GM21737 (cell line): ENCODE measurements around the gene MPC2.
"Not testable (repeated sequence)": the region's sequence is repeated elsewhere in the genome, so short reads cannot be mapped to it uniquely, and the experiment has no call there.

Experiments
- ATAC-seq: cut with Tn5 transposase; IDR thresholded peaks from one replicate; pipeline ENCODE4 v1.9.1; 2021; ENCODE audit warnings: mild to moderate bottlenecking, moderate library complexity; ENCODE audit not compliant: unreplicated experiment

Gene MPC2

DNA sequence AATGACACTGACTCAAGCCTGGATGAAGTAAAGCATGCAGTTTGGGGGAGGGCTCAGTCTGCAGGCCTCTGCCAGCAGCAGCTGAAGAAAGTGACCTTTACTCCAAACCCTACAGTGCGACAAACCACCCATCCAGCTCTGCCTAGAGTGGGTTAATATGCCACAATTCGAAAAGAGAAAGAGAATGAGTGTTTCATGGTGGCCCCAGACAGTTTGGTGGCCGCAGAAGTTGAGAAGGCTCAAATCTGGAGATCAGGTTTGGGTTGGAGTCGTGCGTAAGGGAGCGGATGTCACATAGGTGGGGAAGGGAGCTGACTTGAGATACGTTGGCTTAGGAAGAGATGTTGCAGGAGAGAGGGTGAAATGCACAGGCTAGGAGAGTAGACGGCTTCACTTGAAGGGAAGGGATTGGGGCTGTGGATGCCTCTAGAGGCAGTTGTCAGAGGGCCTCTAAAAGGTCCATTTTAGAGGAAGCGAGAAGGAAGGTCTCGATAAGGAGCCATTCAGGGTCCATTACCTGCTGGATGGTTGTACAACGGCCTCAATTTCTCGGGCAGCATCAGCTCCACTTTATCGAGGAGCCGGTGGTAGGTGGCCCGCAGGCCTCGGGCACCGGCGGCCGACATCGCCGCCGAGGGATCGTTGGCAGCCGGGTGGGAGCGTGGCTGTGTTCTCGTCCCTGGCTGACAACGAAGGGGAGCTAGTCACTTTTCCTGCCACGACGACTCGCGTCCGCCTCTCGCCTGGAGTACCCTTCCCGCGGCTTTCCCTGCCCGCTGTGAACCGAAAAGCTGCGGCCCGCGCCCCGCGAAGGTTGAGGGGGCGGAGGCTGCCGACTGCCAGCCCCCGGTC, 1.4 kb downstream of the MPC2 start:
- ATAC-seq: peak; percentile 5

DNA sequence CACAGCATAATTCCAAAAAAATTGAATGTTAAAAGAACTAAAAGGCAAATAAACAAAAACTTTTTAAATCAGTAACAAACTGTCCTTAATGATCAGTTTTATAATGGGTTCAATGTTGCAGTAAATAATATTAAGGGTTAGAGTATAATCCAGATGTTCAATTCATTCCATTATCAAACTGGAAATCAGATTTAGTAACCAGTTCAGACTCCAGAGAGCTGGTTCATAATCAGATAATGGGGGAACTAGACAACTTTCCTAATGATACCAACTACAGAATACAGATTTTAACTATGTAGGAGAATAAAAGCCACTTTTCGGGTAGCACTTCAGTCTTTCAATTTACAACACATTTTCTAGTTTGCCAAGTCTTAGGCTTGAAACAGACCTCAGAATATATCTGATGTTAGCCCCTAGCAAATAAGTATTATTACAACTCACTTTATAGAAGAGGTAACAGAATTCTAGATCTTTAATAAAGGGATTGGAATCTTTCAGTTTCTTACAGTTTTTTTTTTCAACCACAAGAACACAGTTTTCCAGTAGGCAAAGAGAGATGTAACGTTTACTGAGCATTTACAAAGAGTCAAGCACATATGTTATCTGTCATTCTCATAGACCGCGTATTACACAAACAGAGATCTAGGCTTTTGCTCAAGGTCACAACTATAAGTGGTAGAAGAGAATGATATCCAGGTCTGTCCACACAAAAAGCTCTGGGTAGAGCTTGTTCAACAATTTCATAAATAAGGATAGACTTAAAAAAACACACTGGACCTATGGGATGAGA, 2.3 kb downstream of the MPC2 start:
- no peak for ATAC-seq

DNA sequence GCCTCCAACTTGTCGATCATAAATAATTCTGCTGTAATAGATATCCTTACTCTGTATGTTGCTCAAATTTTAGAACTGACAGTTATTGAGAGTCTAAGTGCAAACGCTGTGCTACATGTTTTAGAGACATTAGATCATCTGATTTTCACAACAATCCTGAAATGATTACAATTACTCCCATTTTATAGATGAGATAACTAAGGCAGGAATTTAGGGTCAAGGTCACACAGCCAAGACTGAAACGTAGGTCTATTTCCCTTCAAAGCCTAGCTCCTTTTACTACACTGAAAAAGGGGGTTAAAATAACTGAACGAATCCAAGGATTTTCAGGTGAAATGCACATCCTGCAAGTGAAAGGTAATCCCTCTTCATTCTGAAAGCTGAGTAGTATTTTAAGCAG, 3.1 kb downstream of the MPC2 start:
- no peak for ATAC-seq

DNA sequence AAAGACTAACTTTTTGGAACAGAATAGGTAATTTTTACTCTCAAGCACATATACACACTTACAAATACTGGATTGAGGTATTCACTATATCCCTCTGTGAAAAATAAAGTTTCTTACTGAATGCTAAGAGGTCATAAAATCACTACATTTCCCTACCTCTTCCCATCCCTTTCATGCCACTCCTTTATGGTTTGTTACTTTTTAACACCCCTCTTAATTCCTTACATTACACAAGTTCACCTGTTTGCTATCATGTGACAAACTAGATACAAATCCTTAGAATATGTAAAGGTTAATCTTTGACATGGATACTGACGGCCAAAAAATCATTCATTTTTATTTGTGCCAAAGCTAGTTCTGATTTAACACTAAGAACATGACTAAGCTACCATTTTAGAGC, 7.1 kb downstream of the MPC2 start:
- no peak for ATAC-seq

DNA sequence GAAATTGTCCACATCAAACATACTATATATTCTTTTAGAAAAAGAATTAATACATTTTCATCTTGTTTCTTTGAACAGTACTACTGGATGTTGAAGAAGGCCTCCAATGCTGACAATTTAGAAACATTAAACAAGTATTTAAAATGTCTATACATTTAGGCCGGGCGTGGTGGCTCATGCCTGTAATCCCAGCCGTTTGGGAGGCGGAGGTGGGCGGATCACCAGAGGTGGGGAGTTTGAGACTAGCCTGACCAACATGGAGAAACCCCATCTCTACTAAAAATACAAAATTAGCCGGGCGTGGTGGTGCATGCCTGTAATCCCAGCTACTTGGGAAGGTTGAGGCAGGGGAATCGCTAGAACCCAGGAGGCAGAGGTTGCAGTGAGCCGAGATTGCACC, 8.0 kb downstream of the MPC2 start:
- not testable (repeated sequence) for ATAC-seq

DNA sequence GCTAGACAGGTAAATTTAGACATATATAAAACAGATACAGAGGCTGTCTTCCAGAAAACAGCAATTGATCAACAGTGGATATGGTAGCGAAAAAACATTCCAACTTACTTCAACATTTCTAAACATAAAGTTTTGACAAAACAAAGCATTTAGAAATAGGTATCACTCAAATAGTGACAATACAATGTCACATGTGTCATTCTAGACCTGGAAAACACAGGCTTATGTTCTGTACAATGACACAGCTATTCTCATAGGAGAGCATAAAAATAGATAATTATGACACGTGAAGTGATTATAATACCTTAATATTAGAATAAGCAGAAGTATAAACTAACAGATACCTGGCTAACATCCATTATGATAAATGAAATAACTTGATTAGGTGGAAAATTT, 8.4 kb downstream of the MPC2 start:
- ATAC-seq: no peak

DNA sequence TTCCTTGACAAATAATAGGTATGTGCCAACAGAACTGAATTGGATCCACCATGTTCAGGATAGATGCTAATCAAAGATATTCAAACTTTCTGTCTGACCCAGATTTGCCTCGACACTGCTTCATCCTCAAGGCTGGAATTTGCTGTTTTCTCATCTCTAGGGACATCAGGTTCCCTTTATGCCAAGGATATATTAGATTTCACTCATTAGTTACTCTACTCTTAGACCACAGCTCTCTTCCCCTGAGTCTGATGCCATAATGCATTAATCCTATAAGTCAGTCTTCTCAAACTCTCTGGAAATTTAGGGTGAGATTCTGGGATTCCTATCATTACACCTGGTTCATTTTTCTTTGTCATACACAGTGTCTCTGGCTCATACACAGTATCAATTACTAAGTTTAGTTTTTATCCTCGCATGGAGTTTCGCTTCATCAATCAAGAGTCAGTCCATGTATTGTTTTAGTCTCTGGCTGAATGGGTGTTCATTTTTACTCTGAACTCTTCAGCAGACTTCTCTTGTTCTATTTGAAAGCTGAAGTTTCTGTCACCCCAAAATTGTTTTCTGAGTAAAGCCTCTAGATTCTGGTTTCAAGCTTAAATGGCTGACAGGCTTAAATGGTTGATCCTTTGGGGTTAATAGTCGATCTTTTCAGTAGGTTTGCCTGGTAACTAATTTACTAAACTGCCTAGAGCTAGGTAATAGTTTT, 9.7 kb downstream of the MPC2 start:
- ATAC-seq: peak; percentile 51

DNA sequence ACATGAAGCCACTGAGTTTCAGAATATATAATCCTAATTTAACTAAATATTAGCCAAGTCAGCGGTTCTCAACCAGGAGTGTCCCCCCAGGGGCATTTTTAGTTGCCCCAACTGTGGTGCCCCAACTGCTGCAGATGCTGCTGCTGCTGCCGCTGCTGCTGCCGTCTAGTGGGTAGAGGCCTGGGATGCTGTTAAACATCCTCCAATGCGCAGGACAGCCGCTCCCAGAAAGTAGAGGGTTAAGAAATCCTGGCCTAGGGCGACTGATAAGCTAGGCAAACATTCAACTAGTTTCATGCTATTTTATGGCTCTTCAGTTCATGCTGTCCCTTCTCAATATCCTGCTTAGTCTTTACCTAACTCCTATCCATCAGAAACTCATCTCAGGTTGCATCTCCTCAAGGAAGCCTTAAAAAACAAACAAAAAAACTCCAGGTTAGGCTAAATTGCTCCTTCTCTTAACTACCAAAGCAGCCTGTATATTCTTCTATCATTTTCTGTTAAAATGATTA, 10.3 kb downstream of the MPC2 start:
- no peak for ATAC-seq

DNA sequence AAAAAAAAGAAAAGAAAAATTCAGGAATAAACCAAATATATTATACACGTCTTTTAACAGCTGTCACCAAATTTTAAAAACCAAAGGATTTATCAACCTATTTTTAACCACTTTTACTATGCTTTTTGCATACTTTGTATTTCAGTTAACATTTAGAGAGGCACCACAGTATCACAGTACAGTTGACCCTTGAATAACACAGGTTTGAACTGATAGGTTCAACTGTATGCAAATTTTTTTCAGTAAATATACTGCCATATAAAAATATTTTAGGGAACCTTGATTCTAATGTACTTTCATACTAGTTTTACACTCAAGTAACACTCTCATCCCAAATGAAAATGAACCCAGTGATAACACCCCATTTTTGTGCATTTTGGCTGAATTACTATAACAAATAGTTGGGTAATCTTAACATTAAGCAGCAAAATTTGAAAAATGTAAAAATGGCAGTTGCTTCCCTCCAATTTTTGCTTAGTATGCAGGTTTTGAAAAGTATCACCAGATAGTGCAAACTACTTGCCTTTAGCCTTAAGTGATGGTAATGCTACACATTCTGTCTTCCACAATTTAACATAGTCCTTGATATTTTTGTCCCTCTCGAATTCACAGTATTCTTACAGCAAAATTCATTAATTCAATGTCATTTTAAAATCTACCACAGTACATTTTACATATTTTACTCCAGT, 12.2 kb downstream of the MPC2 start:
- no peak for ATAC-seq

DNA sequence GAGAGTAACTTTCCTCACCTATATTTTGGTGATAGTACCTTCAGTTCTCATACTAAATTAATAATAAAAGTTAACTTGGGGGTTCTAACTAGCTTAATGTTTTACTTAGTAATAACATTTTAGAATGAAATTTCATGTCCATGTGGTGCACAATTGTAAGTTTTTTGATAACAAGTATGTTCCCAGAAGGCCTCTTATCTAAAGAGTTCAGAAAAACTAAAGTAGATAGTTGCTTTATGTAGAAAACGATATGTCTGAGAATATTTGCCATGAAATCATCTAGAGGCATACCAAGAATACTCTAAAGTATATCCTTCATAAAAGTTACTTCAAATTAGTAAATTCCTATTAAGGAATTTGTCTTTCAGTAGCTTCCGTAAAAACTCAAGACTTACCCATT, 12.8 kb downstream of the MPC2 start:
- ATAC-seq: no peak

DNA sequence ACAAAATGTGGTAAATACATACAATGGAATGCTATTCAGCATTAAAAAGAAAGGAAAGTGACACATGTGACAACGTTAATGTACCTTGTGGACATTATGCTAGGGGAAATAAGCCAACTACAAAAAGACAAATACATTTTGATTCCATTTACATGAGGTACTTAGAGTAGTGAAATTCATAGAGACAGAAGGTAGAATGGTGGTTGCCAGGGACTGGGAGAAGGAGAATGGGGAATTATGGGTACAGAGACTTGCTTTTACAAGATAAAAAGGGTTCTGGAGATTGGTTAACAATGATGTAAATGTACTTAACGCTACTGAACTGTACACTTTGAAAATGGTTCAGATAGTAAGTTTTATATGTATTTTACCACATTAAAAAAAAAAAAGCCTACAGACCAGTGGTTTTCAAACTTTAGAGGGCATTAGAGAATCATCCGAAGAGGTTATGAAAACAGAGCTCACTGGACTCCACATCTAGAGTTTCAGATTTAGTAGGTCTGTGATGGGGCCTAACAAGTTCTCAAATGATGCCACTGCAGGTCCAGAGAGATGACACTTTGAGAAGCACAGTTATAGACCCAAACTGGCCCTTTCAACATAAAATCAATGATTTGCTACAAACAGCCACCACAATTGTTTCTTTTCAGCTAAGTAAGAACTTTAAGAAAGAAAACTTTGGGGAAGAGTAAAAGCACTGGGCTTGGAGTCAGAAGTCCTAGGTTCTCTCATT, 13.4 kb downstream of the MPC2 start:
- no peak for ATAC-seq

DNA sequence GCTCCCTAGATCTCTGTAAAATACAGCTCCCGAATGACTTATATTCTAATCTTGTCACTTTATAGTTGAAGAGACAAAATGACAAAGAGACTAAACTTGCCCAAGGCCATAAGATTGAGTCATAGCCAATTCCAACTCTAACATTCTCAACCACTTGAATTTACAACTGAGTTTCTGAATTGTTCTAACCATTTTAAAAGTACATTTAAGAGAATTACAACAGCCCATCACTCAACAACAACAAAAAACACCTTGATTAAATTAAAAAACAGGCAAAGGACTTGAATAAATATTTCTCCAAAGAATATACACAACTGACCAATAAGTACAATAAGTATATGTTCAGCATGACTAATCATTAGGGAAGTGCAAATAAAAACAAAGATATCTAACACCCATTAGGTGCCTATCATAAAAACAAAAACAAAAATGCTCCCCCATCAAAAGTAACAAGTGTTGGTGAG, 14.2 kb downstream of the MPC2 start:
- no peak for ATAC-seq

DNA sequence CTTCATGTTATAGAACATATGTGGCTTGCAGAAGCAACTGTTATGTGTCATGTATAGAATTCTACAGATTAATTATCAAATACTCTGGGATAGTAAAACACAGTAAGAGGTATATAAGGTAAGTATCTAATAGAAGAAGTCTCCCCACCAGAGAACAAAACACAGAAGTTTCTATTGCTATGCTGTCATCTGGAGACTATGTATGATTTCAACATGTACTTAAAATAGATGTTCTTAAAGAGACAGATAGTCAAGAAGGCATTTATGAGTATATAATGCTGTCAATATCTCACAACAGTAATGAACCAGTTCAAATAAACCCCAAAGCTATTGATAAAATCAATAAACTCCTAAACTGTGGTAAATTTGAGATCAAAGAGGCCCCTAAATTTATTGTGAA, 14.8 kb downstream of the MPC2 start:
- no peak for ATAC-seq

DNA sequence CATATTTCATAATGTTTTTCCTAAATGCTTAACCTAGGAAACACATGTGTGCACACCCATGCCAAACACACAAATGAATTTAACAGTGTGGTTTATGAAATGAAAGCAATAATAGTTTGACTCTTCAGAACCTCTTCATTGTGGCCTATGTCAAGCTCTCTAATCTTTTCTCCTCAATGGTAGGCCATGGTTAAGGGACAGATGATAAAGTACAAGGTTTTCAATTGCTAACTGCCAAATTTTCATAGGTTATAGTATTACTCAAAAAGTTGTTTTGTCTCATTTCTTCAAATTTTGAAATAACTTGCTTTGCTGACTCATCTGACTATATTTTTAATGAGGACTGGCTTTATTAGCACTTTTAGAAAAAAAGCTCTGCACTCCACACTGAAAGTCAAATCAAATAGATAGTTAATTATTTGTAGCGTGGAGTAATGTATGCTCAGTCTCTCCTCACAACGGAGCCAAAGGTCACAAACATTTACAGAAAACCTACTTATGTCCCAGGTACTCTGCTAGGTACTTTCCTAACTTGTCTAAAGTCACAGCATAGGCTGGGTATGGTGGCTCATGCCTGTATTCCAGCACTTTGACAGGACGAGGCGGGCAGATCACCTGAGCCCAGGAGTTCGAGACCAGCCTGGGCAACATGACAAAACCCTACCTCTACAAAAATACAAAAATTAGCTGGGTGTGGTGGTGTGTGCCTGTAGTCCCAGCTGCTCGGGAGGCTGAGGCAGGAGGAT, 19.9 kb downstream of the MPC2 start:
- ATAC-seq: no peak

DNA sequence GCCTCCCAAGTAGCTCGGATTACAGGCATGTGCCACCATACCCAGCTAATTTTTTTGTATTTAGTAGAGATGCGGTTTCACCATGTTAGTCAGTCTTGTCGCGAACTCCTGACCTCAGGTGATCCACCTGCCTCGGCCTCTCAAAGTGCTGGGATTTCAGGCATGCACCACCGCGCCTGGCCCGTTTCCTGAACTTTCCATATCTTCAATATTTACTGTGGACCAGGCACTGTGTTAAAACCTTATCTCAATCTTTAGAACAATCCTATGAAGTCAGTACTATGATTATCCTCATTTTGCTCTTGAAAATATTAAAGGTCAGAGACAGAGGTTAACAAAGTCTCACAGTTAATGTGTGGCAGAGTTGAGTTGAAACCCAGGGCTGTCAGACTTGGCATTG, 21.3 kb downstream of the MPC2 start:
- ATAC-seq: no peak

DNA sequence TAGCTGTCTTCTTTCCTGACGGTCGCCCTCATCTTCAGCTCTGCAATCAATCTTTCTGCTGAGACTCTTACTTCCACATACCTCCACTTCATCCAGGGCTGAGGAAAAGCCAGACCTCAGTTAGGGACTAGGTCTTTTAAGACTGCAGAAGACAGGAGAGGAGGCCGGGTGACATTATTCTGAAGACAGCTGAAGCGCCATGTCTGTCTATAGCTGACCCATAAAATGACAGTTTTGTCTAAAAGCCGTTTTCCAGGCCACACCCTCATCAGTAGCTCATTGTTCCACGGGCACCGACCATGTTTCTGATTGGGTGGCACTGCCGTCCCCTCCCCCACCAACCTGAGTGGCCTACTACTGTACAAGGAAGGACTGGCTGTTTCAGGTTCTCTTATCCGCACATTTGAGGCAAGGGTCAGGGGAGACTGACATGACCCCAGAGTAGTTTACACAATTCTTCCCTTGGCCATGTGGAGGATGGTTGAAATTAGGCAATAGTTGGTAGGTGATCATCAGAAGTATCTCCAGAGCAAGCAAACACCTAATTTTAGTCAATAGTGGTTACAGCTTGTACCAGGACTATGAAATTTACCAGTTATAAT, 22.9 kb downstream of the MPC2 start, which contains the start of gene ADCY10:
Gene ADCY10, minus strand, starts transcription at position 240 of the 602 bp plus-strand sequence. CDS start 8,994 bp downstream, outside the sequence.
- no peak for ATAC-seq

DNA sequence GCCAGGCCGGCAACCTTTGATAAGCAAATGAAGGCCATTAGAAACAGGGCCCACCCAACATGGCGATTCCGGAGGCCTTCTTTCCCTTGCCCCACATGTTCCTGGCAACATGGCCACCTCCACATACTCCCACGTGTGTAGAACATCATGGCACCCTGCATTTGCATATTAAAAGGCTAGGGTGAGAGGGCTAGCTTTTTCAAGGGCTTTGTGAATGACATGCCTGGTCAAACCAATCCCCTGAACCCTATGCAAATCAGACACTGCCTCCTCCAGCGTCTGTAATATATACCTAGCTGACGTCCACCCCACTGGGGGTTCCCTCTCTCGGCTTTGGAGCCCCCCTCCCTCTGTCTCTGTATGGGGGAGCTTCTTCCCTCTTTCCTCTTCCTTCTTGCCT, 24.6 kb downstream of the MPC2 start:
- no peak for ATAC-seq

DNA sequence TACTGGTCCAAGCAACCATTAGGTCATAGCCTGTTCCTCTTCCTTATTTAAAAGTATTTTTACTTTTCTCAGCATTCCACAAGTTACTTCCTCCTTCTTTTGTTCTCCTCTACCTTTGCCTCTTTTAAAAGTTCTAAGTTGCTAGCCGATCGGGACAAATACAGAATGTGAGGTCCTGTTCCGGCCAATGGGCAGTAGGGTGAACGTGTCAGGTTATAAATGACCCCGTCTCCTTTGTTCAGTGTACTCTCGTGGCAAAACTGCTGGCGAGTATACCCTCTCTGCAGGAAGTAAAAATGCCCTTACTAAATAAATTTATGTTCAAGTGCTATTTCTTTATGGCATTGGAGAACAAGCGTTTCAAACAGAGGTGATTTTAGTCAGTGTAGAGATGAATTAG, 25.5 kb downstream of the MPC2 start:
- ATAC-seq: no peak

DNA sequence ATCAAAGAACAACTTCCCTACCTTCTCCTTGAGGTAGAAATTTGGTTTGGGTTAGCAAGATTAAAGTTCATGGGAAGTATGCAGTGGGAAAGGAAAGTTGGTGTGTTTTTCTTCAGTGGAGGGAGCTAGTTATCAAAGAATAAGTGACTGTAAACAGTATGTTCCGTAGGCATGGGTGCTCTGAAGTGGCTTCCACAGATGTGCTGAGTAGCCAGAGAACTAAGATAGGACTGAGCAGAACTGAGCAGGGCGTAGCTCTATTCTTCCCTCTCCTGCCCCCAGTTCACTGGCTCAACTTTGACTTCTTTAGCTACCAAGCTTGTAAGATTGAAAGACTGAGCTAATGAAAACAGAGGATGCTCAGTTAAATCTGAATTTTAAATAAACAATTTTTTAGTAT, 26.3 kb downstream of the MPC2 start:
- no peak for ATAC-seq
